H1 (cell line): ENCODE measurements around the gene GLG1. TPM values are rescaled to one million over a fixed set of nuclear protein-coding genes. Genes with fewer than 3 reads are reported as not detected.

Experiments used
- HDAC2 ChIP-seq, 2 experiments: fragments of 300-600 bp in 1 of 2; sonication (generic) in 1 of 2; IDR thresholded peaks; 2 replicates each; pipeline ENCODE4 v1.6.1; 2011 to 2012; ENCODE audit warnings: low read depth in 2 of 2, low read length in 2 of 2, mild to moderate bottlenecking in 2 of 2, moderate library complexity in 2 of 2, borderline replicate concordance in 1 of 2, inconsistent platforms in 1 of 2
- NRF1 ChIP-seq: IDR thresholded peaks from 2 replicates; pipeline ENCODE4 v1.6.1; 2011; ENCODE audit warnings: mild to moderate bottlenecking, low read depth, low read length, improper control_type of control experiment
- SIN3A ChIP-seq, 2 experiments: IDR thresholded peaks in 1 of 2; conservative IDR thresholded peaks in 1 of 2; 2 replicates each; pipeline ENCODE4 v1.6.1; 2011 to 2012; ENCODE audit warnings: low read length in 2 of 2, improper control_type of control experiment in 1 of 2, low read depth in 1 of 2, mild to moderate bottlenecking in 1 of 2
- polyA plus RNA-seq, 7 experiments: library from polyadenylated mRNA; depleted of rRNA in 3 of 7; stranded (reverse) in 5 of 7; unstranded in 2 of 7; fragments of >200 nt in 5 of 7; fragments of 200-250 nt in 2 of 7; gene quantifications; 1 replicate in 5 of 7; 2 replicates in 1 of 7; 4 replicates in 1 of 7; pipeline versions ENCODE4 v1.2.1 to v1.2.3, GENCODE V29; 2011 to 2013; ENCODE audit warnings: missing spikeins in 2 of 7, mixed read lengths in 2 of 7
- total RNA-seq: library from RNA; stranded (reverse); fragmentation: NEBNext Ultra II Directional; extraction: Animal tissue kit (Norgen Biotek cat#: 25700); gene quantifications from 2 replicates; pipeline ENCODE4 v1.2.1, GENCODE V29; 2021

The GLG1 gene
- total and polyA plus RNA-seq, 2 of the 8 experiments (the other 6 are each of a cell fraction or from before 2014, with no cell fraction given): 53.4 to 139 TPM

DNA sequence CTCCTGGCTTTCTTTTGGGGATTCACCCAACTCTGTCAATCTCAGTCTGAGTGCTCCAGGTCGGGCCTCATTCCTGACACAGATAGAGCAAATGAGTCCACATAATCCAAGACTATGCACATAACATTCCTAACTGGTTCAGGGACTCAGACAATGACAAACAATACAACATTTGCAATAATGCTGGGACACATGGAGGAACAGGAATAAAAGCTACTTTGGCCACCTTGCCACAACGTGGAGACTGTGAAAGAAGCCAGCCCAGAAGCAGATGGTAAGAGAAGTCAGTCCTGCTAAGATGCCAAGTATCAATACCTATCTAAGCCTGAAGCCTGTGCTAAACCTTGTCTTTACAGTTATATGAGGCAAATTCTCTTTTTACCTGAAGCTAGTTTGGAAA lies 39.0 kb downstream of the GLG1 start (continued):
- TF ChIP-seq HDAC2 (IDR thresholded peaks at IDR 0.05; ENCODE audit: borderline replicate concordance in 1 of 2, low read depth in 2 of 2, low read length in 2 of 2) (no peak), NRF1 (no peak), SIN3A (conservative IDR thresholded peaks at IDR 0.05 in 1 of 2, IDR thresholded peaks at IDR 0.05 in 1 of 2; ENCODE audit: low read depth in 1 of 2, low read length in 2 of 2) (no peak)
